ENCODE data around the gene KBTBD12. TPM values are rescaled to one million over a fixed set of nuclear protein-coding genes. Genes with fewer than 3 reads are reported as not detected.

The KBTBD12 gene
- total and polyA plus RNA-seq, 2 of the 13 experiments (the other 11 are each of a cell fraction or from before 2014, with no cell fraction given) = not detected

GRCh38 chr3:127933396-127933795 lies 18.4 kb downstream of the KBTBD12 start:
- no peaks in the 10 kb centered on the region for H3K36me3 ChIP-seq (replicated peaks in 1 of 2; ENCODE audit: control insufficient read depth in 1 of 2, insufficient read depth in 2 of 2, low read length in 2 of 2)
- H3K9me3 ChIP-seq (ENCODE audit: low read length) = no peaks in the 10 kb centered on the region
- no peak overlapping the region for H3K27ac ChIP-seq (ENCODE audit: extremely low read length, insufficient read depth, low read length)
- H3K79me2 ChIP-seq (ENCODE audit: insufficient read depth, low read length) = no peaks in the 10 kb centered on the region
- POLR2A ChIA-PET = no interaction called here
- FAIRE-seq (no peak), DNase-seq (ENCODE audit: low spot score) (no peak), ATAC-seq (no peak)
- no peak overlapping the region for H2AFZ ChIP-seq (ENCODE audit: low read length)
- in situ Hi-C loops (cut with HindIII; ENCODE audit: extremely low pct_ligation_motif_present, low pct_unique_long_range_greater_than_20kb) = no loop called here
- BruUV-seq (replicated peaks) = no TSS peak
- no peak overlapping the region for H3K4me3 ChIP-seq (replicated peaks in 1 of 3; ENCODE audit: insufficient read depth in 1 of 3, low read depth in 2 of 3, low read length in 3 of 3)
- no peak overlapping the region for H3K9ac ChIP-seq (ENCODE audit: insufficient read depth, low read depth, low read length)
- CTCF ChIA-PET (ENCODE audit: low intra/inter-chr PET ratio, low total read pairs) = no interaction called here
- no peaks in the 10 kb centered on the region for H3K4me1 ChIP-seq (ENCODE audit: insufficient read depth, low read length)
- 0% methylated on average over 1 of the region's 1 CpG for WGBS (ENCODE audit: low lambda C conversion rate)
- no peak overlapping the region for H3K4me2 ChIP-seq (ENCODE audit: low read depth, low read length)
- TF ChIP-seq ZNF850 (CRISPR knock-in tag; conservative IDR thresholded peaks at IDR 0.05) (no peak), ZSCAN22 (CRISPR knock-in tag; IDR thresholded peaks at IDR 0.05) (no peak), PAF1 (CRISPR knock-in tag; IDR thresholded peaks at IDR 0.05) (no peak), ZNF292 (CRISPR knock-in tag; IDR thresholded peaks at IDR 0.05; ENCODE audit: borderline replicate concordance, low read depth) (no peak), ZFYVE20 (CRISPR knock-in tag; IDR thresholded peaks at IDR 0.05; ENCODE audit: borderline replicate concordance, low read depth) (no peak), SSRP1 (CRISPR knock-in tag; IDR thresholded peaks at IDR 0.05) (no peak), BHLHE40 (IDR thresholded peaks at IDR 0.05; ENCODE audit: low read length) (no peak), SPEN (CRISPR knock-in tag; IDR thresholded peaks at IDR 0.05; ENCODE audit: low read depth) (no peak), ETS1 (CRISPR knock-in tag; IDR thresholded peaks at IDR 0.05) (no peak), SUZ12 (IDR thresholded peaks at IDR 0.05; ENCODE audit: low read depth, low read length) (no peak), ZNF576 (CRISPR knock-in tag; IDR thresholded peaks at IDR 0.05) (no peak), SETDB1 (CRISPR knock-in tag; IDR thresholded peaks at IDR 0.05; ENCODE audit: borderline replicate concordance) (no peak), HOXA9 (CRISPR knock-in tag; IDR thresholded peaks at IDR 0.05; ENCODE audit: borderline replicate concordance) (no peak), EP300 (IDR thresholded peaks at IDR 0.05; ENCODE audit: low read depth in 2 of 2, low read length in 2 of 2) (no peak), EP300 (CRISPR knock-in tag; IDR thresholded peaks at IDR 0.05; ENCODE audit: borderline replicate concordance) (no peak), YEATS4 (CRISPR knock-in tag; IDR thresholded peaks at IDR 0.05; ENCODE audit: borderline replicate concordance) (no peak), ZNF225 (CRISPR knock-in tag; IDR thresholded peaks at IDR 0.05) (no peak), ZNF646 (CRISPR knock-in tag; IDR thresholded peaks at IDR 0.05) (no peak), MXD4 (CRISPR knock-in tag; IDR thresholded peaks at IDR 0.05) (no peak), SIX1 (CRISPR knock-in tag; IDR thresholded peaks at IDR 0.05; ENCODE audit: borderline replicate concordance) (no peak)
- no peaks in the 10 kb centered on the region for H4K20me1 ChIP-seq (ENCODE audit: insufficient read depth, low read length)
- peaks cover 0 to 3% of the 10 kb centered on the region in 2 experiments; a peak in 1 of 5 replicates for H3K27me3 ChIP-seq (ENCODE audit: control insufficient read depth in 1 of 2, insufficient read depth in 2 of 2, low read length in 2 of 2)
- intact Hi-C loops (cut with micrococcal nuclease; ENCODE audit: unreplicated experiment) = no loop called here

Data from HepG2 (cell line).